Stimulated activated CD4-positive, alpha-beta T cell treated with anti-CD3 and anti-CD28 coated beads, Interleukin-4, amount 100 ng/mL, for 48 hours (primary cell): ENCODE results near the gene CCDC154.
"Not testable (repeated sequence)": the region's sequence is repeated elsewhere in the genome, so short reads cannot be mapped to it uniquely, and the experiment has no call there.

Experiments
- DNase-seq, 2 donors: peaks; one replicate each; pipeline ENCODE4 v3.0.0-alpha.2; 2020; ENCODE audit warnings: low read depth in 2 of 2

The CCDC154 gene

GRCh38 chr16:1443980-1444729 is at the start of gene CCDC154:
TSS of gene CCDC154 (minus strand) at chr16:1444556. CDS start at chr16:1444322, 234 bp downstream.
- no peak for DNase-seq

GRCh38 chr16:1493746-1494094 is 49.4 kb upstream of the CCDC154 start:
- peak in 1 of 2 donors; percentile 11 for DNase-seq

DNA sequence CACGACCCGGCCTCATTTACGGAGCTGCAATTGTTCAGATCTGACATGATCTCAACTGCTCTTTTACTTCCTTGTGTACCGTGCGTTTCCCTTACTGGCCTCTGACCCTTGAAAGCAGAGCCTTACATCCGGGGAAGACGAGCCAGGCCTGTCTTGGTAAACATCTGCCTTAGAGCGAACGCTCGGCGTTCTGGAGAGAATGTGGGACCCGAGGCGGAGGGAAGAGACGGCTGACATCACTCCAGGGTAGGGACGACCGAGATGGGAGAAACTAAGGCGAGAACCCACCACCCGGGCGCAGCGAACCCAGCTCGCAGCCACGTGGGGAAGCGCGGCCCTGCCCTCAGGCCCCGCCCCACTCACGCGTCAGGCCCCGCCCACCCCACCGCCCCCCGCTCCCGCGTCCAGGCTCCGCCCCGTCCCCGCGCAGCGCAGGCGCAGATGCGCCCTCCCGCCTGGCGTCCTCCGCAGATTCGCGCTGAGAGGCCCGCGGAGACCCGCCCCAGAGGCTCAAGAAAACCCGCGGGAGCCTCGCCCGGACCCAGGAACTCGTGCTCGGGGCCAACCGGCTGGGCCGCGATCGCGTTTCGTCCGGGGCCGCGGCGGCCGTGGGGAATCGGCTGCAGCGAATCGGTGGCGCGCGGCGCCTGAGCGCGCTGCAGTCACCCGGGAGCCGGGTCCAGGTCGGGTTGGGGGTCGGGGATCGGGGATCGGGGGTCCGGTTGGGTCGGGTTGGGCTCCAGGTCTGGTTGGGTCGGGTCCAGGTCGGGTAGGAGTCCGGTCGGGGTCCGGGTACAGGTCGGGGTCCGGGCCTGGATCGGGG is 48.8 kb upstream of the CCDC154 start, which contains the start of gene TELO2:
TELO2 (plus strand) TSS at position 438 of the 823 bp plus-strand sequence. CDS start 922 bp downstream, outside the sequence.
- DNase-seq: peak; percentile 73 to 87

DNA sequence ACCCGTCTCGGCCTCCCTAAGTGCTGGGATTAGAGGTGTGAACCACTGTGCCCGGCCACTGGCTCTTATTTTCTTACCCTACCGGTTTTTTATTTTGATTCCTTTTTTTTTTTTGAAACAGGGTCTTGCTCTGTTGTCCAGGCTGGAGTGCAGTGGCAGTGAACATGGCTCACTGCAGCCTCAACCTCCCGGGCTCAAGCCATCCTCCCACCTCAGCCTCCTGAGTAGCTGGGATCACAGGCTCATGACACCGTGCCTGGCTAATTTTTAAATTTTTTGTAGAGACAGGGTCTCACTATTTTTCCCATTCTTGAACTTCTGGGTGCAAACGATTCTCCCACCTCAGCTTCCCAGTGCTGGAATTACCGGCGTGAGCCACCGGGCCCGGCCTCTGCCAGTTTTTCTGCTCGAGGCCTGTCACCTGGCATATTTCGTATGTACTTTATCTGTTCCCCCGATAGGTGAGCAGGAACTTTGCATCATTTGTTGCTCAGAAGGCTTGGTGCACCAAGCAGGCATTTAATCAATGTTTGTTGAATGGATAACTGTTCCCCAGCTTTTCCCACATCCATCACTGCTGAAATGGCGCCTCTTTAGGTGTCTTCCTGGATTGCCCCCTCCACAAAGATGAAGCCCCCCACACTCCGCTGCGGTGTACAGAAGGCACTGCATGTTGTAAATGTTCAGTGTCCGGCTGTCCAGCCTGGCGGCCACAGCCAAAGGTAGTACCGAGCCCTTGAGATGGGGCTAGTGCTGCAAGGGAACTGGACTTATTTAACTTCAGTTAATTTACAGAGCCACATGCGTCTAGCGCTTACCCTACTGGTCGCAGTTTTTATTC is 47.9 kb upstream of the CCDC154 start:
- no peak for DNase-seq

GRCh38 chr16:1491327-1491726 is 47.0 kb upstream of the CCDC154 start:
- no peak for DNase-seq

- no peak for DNase-seq
Observed at GRCh38 chr16:1489077-1489476, 44.7 kb upstream of the CCDC154 start.

- no peak for DNase-seq
Observed at GRCh38 chr16:1488619-1489018, 44.3 kb upstream of the CCDC154 start, which contains the start of gene PTX4. TSS of gene PTX4 (minus strand) at chr16:1488944. CDS start at chr16:1488909, 35 bp downstream.

GRCh38 chr16:1488054-1488601 is 43.8 kb upstream of the CCDC154 start:
- no peak for DNase-seq

DNA sequence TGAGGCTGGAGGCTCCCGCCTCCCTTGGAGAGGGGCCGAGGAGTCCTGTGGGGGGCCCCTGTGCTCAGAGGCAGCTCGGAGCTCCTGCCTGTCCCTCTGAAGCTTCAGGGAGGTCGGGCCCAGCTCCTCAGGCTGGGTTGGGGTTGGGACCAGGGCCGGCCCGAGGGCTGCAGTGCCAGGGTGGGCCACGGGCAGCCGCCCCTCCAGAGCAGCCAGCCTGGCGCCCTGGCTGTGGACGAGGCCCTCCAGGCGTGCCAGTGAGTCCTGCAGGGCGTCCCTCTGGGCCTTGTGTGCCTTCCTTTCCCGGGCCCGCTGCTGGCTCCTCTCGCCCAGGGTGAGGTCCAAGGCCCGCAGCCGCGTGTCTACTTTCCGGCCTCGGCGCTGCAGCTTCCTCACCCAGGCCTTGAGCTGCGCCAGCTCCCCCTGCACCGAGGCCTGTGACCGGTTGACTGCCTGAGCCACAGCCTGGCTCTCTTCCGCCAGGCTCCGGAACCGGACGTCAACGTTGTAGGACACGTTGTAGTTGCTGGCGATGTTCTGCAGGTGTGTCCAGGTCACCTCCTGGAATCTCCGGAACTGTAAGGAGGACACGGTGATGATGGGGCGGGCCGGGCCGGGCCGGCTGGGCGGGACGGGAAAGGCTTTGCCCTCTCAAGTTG is 43.2 kb upstream of the CCDC154 start:
- no peak for DNase-seq

DNA sequence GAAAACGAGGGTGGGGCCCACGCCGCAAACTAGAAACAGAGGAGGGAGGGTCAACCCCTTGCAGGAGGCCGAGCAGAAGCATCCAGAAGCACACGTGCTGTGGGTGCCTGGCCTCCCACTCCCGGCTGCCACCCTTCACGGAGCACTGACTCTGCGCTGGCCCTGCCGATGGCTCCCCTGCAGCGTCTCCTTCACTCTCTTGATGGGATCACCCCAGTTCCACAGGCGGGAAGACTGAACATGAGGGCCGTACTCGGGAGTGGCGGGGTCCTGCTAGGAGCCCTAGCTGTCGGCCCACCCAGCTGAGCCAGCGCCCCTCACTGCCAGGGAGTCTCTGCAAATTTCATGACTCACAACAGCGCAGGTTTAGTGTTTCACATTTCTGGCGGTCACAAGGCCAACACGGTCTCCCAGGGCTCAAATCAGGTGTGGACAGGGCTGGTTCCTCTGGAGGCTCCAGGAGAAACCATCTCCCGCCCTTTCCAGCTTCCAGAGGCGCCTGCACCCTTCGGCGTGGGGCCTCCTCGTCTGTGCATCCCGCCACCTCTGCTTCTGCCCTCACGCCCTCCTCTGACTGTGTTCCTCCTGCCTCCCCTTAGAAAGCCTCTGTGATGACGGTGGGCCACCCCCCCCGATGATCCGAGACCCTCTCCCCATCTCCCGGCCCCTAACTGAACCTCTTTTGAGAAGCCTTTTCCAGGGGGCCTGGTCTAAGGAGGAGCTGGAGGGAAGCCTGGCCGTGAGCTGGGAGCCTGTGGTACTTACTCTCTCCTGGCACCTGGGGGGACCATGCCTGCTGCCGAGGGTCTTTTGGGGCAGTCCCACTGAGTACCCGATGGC is 42.4 kb upstream of the CCDC154 start:
- DNase-seq: no peak

DNA sequence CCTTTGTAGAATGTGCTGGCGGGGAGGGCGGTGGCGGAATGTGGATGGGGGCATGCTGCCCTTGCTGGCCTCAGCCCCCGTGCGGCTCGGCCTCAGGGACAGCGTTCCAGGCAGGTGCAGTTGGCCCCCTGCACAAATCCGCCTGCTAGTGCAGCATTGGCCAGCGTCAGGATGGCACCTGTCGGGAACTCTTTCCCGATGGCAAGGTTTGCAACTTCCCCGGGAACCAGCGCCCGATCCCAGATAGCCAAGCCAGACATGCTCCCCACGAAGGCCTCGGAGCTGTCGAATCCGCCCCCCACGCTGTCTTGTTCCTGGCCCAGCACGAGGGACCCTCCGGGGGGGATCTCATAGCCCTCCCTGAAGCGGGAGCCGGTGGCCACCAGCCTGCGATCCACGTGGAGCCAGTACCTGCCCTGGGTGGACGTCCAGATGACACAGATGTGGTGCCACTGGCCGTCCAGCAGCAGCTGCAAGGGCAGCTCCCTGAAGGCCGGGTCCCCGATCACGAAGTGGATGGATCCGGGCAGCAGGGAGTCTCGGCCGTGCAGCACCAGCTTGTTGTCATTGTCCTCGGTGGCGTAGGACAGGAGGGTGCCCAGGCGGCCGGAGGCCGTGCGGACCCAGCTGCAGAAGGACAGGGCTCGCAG is 41.6 kb upstream of the CCDC154 start:
- no peak for DNase-seq

- no peak for DNase-seq
Observed at GRCh38 chr16:1481906-1482835, 37.8 kb upstream of the CCDC154 start.

DNA sequence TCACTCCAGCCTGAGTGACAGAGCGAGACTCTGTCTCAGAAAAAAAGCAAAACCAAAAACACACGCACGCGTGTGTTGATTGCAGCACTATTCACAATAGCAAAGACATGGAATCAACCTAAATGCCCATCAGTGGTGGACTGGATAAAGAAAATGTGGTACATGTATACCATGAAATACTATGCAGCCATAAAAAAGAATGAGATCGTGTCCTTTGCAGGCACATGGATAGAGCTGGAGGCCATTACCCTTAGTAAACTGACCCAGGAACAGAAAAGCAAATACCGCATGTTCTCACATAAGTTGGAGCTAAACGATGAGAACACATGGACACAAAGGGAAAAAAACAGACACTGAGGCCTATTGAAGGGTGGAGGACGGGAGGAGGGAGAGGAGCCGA is 34.6 kb upstream of the CCDC154 start:
- DNase-seq: not testable (repeated sequence)

GRCh38 chr16:1477033-1477432 is 32.7 kb upstream of the CCDC154 start:
- DNase-seq: no peak

GRCh38 chr16:1475552-1476114 is 31.3 kb upstream of the CCDC154 start:
- no peak for DNase-seq

DNA sequence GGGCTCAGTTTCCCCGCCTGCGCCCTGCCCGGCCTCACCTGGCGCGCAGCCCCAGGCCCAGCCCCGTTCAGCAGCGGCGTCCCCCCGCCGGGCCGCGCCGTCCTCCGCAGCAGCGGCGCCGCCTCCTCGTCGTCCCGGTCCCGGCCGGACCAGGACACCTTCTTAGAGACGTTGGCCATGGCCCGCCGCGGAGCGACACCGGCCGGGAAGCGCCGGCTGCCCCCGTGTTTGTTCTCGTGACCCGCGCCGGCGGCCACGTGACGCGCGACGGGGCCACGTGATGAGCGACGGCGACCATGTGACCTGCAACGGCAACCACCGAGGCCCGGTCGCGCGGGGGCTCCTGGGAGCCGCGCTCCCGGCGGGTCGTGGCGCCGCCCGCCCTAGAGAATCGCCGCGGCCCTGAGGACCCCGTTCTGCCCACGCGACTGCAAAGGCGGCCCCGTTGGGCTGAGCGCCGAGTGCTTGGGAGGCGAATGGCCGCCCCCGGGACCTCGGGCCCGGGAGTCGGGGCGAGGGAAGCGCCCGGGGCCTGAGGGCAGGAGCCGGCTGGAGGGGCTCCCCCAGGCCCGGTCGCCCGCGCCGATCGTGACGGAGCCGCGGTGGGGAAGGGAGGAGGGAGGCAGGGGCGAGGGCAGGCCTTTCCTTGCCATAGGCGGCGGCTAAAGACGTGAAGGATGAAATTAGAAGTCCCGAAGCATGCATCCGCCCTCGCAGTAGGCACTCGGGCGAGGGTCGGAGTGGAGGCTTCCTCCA is 30.6 kb upstream of the CCDC154 start, which contains the start of gene CLCN7:
CLCN7 (minus strand) TSS at position 233 of the 756 bp plus-strand sequence; CDS start at position 179, 54 bp downstream.
- DNase-seq: peak; percentile 82 to 86

DNA sequence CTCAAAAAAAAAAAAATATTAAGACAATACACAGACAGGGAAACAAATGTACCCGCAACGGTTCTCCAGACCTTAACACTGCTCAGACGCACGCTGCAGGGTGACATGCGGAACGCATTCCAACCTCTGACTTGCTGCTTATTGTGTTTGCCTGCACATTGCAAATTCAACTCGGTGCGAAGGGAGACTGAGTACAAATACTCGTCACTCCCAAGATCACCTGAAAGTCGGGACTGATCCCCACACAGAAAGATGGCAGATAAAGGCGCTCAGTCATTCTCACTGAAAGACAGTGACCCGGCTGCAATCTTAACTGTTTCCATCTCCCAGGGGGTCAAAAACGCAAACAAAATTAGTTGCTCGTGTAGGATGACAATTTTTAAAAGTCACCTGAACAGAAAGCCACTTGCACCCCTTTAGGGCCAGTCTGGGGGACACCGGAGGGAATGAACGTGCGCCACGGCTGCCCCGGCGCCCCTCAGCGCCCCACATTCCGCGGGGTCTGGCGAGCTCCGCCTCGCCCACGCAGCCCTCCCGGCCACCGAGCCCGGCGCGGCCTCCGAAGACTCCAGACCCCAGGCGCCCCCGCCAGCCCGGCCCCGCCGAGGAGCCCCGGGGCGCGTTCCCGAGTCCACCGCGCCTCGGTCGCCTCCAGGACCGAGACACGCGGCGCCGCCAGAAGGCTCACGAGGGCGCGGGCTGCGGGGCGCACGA is 29.9 kb upstream of the CCDC154 start:
- no peak for DNase-seq
